HEK293 (cell line): ENCODE data around the gene CCDC71L.

Experiments used
- CTCF ChIA-PET: fragments of 350-600 bp; formaldehyde crosslinking; extraction: SDS; loops from one replicate; lab custom pipeline; 2021; ENCODE audit warnings: antibody characterized with exemption; lab: Yijun Ruan, JAX
- POLR2A ChIA-PET: fragments of 300-600 bp; formaldehyde crosslinking; extraction: SDS; loops from one replicate; lab custom pipeline; 2020; ENCODE audit warnings: antibody characterized with exemption, inconsistent platforms; lab: Yijun Ruan, JAX
- H3K27ac ChIP-seq: fragments of 200-500 bp; sonication (Bioruptor generic); 2 replicates; pipeline ENCODE4 v1.5.1; 2014; ENCODE audit warnings: low read depth, low read length, control low read depth, inconsistent platforms; ENCODE audit errors: extremely low read depth
- H3K36me3 ChIP-seq, 2 experiments: fragments of 200-500 bp in 1 of 2; sonication (Bioruptor generic) in 1 of 2; 1 replicate in 1 of 2; 2 replicates in 1 of 2; pipeline ENCODE4 v1.5.1; 2014 to 2017; ENCODE audit warnings: inconsistent platforms in 2 of 2, low read length in 2 of 2; ENCODE audit not compliant: control insufficient read depth in 2 of 2, insufficient read depth in 1 of 2
- H3K4me1 ChIP-seq: fragments of 200-500 bp; sonication (Bioruptor generic); 2 replicates; pipeline ENCODE4 v1.5.1; 2014; ENCODE audit warnings: mild to moderate bottlenecking, low read length, inconsistent platforms; ENCODE audit not compliant: control insufficient read depth, insufficient read depth
- H3K4me3 ChIP-seq: 2 replicates; pipeline ENCODE4 v1.5.1; 2011; ENCODE audit warnings: low read depth, mild to moderate bottlenecking, control low read depth, low read length, moderate library complexity
- H3K9me3 ChIP-seq: fragments of 200-500 bp; sonication (Bioruptor generic); 2 replicates; pipeline ENCODE4 v1.5.1; 2014; ENCODE audit warnings: low read depth, low read length, inconsistent platforms; ENCODE audit not compliant: control insufficient read depth, insufficient read depth
- EGR2 ChIP-seq: fragments of 450-650 bp; formaldehyde crosslinking; IDR thresholded peaks from 2 replicates; pipeline ENCODE4 v1.5.1; 2016; ENCODE audit warnings: low read depth, missing biosample characterization, missing genetic modification characterization
- HOXA7 ChIP-seq: sonication (generic); formaldehyde crosslinking; IDR thresholded peaks from 2 replicates; pipeline ENCODE4 v1.8.1; 2022; ENCODE audit warnings: missing genetic modification reagents, borderline replicate concordance
- IKZF3 ChIP-seq: fragments of 450-650 bp; IDR thresholded peaks from 2 replicates; pipeline ENCODE4 v1.5.0; 2018; ENCODE audit warnings: missing biosample characterization, mild to moderate bottlenecking, missing genetic modification characterization, moderate library complexity
- KLF1 ChIP-seq: fragments of 450-650 bp; formaldehyde crosslinking; IDR thresholded peaks from 2 replicates; pipeline ENCODE4 v1.5.1; 2016; ENCODE audit warnings: missing biosample characterization, missing genetic modification characterization
- KLF10 ChIP-seq: fragments of 450-650 bp; IDR thresholded peaks from 2 replicates; pipeline ENCODE4 v1.5.1; 2018; ENCODE audit warnings: missing biosample characterization, mild to moderate bottlenecking, missing genetic modification characterization
- KLF7 ChIP-seq: fragments of 450-650 bp; formaldehyde crosslinking; IDR thresholded peaks from 2 replicates; pipeline ENCODE4 v1.5.1; 2016; ENCODE audit warnings: missing biosample characterization, missing genetic modification characterization, borderline replicate concordance
- ZBTB10 ChIP-seq: fragments of 450-650 bp; formaldehyde crosslinking; IDR thresholded peaks from 2 replicates; pipeline ENCODE4 v1.5.1; 2016; ENCODE audit warnings: missing biosample characterization, missing genetic modification characterization
- ZIC2 ChIP-seq: fragments of 450-650 bp; formaldehyde crosslinking; IDR thresholded peaks from 2 replicates; pipeline ENCODE4 v1.5.1; 2016; ENCODE audit warnings: missing biosample characterization, missing genetic modification characterization
- ZNF10 ChIP-seq: fragments of 450-650 bp; formaldehyde crosslinking; IDR thresholded peaks from 2 replicates; pipeline ENCODE4 v1.5.1; 2017; ENCODE audit warnings: missing biosample characterization, missing genetic modification characterization
- ZNF140 ChIP-seq: fragments of 450-650 bp; formaldehyde crosslinking; IDR thresholded peaks from 2 replicates; pipeline ENCODE4 v1.5.1; 2016; ENCODE audit warnings: missing biosample characterization, missing genetic modification characterization
- ZNF175 ChIP-seq: fragments of 450-650 bp; formaldehyde crosslinking; IDR thresholded peaks from 2 replicates; pipeline ENCODE4 v1.5.1; 2016; ENCODE audit warnings: missing biosample characterization, missing genetic modification characterization
- ZNF354C ChIP-seq: fragments of 450-650 bp; formaldehyde crosslinking; IDR thresholded peaks from 2 replicates; pipeline ENCODE4 v1.5.1; 2016; ENCODE audit warnings: missing biosample characterization, missing genetic modification characterization, low read depth, borderline replicate concordance
- ZNF37A ChIP-seq: fragments of 450-650 bp; IDR thresholded peaks from 2 replicates; pipeline ENCODE4 v1.5.1; 2018; ENCODE audit warnings: missing biosample characterization, missing genetic modification characterization
- ZNF510 ChIP-seq: fragments of 450-650 bp; formaldehyde crosslinking; IDR thresholded peaks from 2 replicates; pipeline ENCODE4 v1.5.1; 2018; ENCODE audit warnings: mild to moderate bottlenecking, missing genetic modification characterization, missing biosample characterization; ENCODE audit not compliant: insufficient replicate concordance
- ZNF624 ChIP-seq: fragments of 450-650 bp; formaldehyde crosslinking; IDR thresholded peaks from 2 replicates; pipeline ENCODE4 v1.5.1; 2017; ENCODE audit warnings: missing biosample characterization, missing genetic modification characterization
- ZNF626 ChIP-seq: fragments of 450-650 bp; sonication (Bioruptor Pico); formaldehyde crosslinking; IDR thresholded peaks from 2 replicates; pipeline ENCODE4 v1.5.1; 2018; ENCODE audit warnings: missing biosample characterization, missing genetic modification characterization, inconsistent platforms
- ZNF701 ChIP-seq: fragments of 450-650 bp; formaldehyde crosslinking; IDR thresholded peaks from 2 replicates; pipeline ENCODE4 v1.5.1; 2016; ENCODE audit warnings: missing biosample characterization, missing genetic modification characterization
- ZXDB ChIP-seq: fragments of 450-650 bp; formaldehyde crosslinking; IDR thresholded peaks from 2 replicates; pipeline ENCODE4 v1.5.1; 2016; ENCODE audit warnings: missing biosample characterization, missing genetic modification characterization
- TF ChIP-seq, protein P1 (sequence below): fragments of 450-650 bp; formaldehyde crosslinking; IDR thresholded peaks from 2 replicates; pipeline ENCODE4 v1.5.1; 2017; ENCODE audit warnings: missing biosample characterization, mild to moderate bottlenecking, missing genetic modification characterization, moderate library complexity
- TF ChIP-seq, protein P2 (sequence below): fragments of 450-650 bp; formaldehyde crosslinking; IDR thresholded peaks from 2 replicates; pipeline ENCODE4 v1.5.1; 2016; ENCODE audit warnings: missing biosample characterization, missing genetic modification characterization
- TF ChIP-seq, protein P3 (sequence below): fragments of 450-650 bp; formaldehyde crosslinking; IDR thresholded peaks from 2 replicates; pipeline ENCODE4 v1.5.1; 2017; ENCODE audit warnings: missing biosample characterization, missing genetic modification characterization

Gene CCDC71L

GRCh38 chr7:106635411-106635810 lies 25.5 kb downstream of the CCDC71L start:
- no peaks in the 10 kb centered on the region for H3K4me1 ChIP-seq
- H3K9me3 ChIP-seq, result no peaks in the 10 kb centered on the region
- H3K4me3 ChIP-seq, result no peak overlapping the region
- no peaks in the 10 kb centered on the region for H3K36me3 ChIP-seq
- TF ChIP-seq ZNF140 (no peak), KLF10 (tag by site-specific recombination) (no peak), HOXA7 (CRISPR knock-in tag) (no peak), ZNF701 (tag by site-specific recombination) (no peak), ZNF37A (no peak), ZIC2 (no peak), ZNF624 (tag by site-specific recombination) (no peak), ZBTB10 (tag by site-specific recombination) (no peak), ZNF10 (tag by site-specific recombination) (no peak), ZNF626 (tag by site-specific recombination) (no peak), ZNF175 (tag by site-specific recombination) (no peak), KLF7 (tag by site-specific recombination) (no peak)
- TF ChIP-seq, protein P1, sequence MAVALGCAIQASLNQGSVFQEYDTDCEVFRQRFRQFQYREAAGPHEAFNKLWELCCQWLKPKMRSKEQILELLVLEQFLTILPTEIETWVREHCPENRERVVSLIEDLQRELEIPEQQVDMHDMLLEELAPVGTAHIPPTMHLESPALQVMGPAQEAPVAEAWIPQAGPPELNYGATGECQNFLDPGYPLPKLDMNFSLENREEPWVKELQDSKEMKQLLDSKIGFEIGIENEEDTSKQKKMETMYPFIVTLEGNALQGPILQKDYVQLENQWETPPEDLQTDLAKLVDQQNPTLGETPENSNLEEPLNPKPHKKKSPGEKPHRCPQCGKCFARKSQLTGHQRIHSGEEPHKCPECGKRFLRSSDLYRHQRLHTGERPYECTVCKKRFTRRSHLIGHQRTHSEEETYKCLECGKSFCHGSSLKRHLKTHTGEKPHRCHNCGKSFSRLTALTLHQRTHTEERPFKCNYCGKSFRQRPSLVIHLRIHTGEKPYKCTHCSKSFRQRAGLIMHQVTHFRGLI (tag by site-specific recombination), result no peak
- TF ChIP-seq, protein P2, sequence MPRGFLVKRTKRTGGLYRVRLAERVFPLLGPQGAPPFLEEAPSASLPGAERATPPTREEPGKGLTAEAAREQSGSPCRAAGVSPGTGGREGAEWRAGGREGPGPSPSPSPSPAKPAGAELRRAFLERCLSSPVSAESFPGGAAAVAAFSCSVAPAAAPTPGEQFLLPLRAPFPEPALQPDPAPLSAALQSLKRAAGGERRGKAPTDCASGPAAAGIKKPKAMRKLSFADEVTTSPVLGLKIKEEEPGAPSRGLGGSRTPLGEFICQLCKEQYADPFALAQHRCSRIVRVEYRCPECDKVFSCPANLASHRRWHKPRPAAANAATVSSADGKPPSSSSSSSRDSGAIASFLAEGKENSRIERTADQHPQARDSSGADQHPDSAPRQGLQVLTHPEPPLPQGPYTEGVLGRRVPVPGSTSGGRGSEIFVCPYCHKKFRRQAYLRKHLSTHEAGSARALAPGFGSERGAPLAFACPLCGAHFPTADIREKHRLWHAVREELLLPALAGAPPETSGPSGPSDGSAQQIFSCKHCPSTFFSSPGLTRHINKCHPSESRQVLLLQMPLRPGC (tag by site-specific recombination), result no peak
- no peak overlapping the region for H3K27ac ChIP-seq
- CTCF ChIA-PET, result interaction anchor here (0.6 to 2.0 kb wide), 3 partner anchors 93 to 458 kb away, joined by 3 to 11 read pairs (median 3); no protein-coding TSS in a partner anchor
- POLR2A ChIA-PET, result no interaction called here

DNA sequence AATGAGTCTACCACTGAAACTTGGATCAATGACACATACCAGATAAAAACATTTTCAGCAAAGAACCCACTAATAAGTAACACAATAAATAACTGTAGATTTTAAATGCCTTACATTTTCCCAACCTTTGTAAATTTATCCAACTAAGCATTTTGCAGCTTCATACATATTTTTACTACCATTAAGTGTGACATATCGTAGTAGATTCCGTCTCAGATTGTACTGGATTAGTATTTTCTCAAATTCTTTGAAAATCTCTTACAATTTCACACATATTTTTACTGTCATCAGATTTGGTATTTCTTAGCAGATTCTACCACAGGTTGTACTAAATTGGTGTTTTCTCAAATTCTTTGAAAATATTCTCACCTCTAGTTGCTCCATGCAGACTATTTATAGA lies 26.0 kb downstream of the CCDC71L start:
- H3K4me3 ChIP-seq, result no peak overlapping the region
- H3K4me1 ChIP-seq, result no peaks in the 10 kb centered on the region
- no peaks in the 10 kb centered on the region for H3K36me3 ChIP-seq
- no peak overlapping the region for H3K27ac ChIP-seq
- no peaks in the 10 kb centered on the region for H3K9me3 ChIP-seq
- POLR2A ChIA-PET, result no interaction called here
- peak; percentile 94 for TF ChIP-seq ZNF510 (tag by site-specific recombination)
- TF ChIP-seq IKZF3 (tag by site-specific recombination), result no peak
- CTCF ChIA-PET, result interaction anchor here (0.6 to 2.0 kb wide), 4 partner anchors 90 to 458 kb away, joined by 3 to 11 read pairs (median 4); no protein-coding TSS in a partner anchor

GRCh38 chr7:106630648-106631047 lies 30.3 kb downstream of the CCDC71L start:
- Histone ChIP-seq H3K4me3 (no peak overlapping the region), H3K27ac (no peak overlapping the region), H3K4me1 (no peaks in the 10 kb centered on the region), H3K36me3 (no peaks in the 10 kb centered on the region), H3K9me3 (no peaks in the 10 kb centered on the region)
- ChIA-PET CTCF (no interaction called here), POLR2A (no interaction called here)
- no peak for TF ChIP-seq KLF1 (tag by site-specific recombination)
- TF ChIP-seq ZXDB (tag by site-specific recombination), result no peak
- TF ChIP-seq, protein P3, sequence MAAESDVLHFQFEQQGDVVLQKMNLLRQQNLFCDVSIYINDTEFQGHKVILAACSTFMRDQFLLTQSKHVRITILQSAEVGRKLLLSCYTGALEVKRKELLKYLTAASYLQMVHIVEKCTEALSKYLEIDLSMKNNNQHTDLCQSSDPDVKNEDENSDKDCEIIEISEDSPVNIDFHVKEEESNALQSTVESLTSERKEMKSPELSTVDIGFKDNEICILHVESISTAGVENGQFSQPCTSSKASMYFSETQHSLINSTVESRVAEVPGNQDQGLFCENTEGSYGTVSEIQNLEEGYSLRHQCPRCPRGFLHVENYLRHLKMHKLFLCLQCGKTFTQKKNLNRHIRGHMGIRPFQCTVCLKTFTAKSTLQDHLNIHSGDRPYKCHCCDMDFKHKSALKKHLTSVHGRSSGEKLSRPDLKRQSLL, result no peak; the same call in 1 of the 2 replicates
- peak; percentile 56; the same call in 1 of the 2 replicates for TF ChIP-seq EGR2 (tag by site-specific recombination)
- TF ChIP-seq ZNF354C (tag by site-specific recombination), result no peak
